T-cell (primary cell): Measurements from ENCODE around the gene OR9A4. TPM values are rescaled to one million over a fixed set of nuclear protein-coding genes. Genes with fewer than 3 reads are reported as not detected.
"Not testable (repeated sequence)": the region's sequence is repeated elsewhere in the genome, so short reads cannot be mapped to it uniquely, and the experiment has no call there.

Experiments
- ATAC-seq, 4 experiments: fragments of 200-7000 bp in 3 of 4; fragments of 150-1000 bp in 1 of 4; cut with Tn5 transposase; replicated peaks in 1 of 4; 1 replicate in 3 of 4; 2 replicates in 1 of 4; pipeline ENCODE4 v1.10.0; 2021; ENCODE audit warnings: moderate library complexity in 3 of 4, mild to moderate bottlenecking in 2 of 4, moderate number of reproducible peaks in 1 of 4
- CTCF ChIA-PET, 2 donors: fragments of 300-600 bp; sonication (Branson Sonifier 250); formaldehyde crosslinking; loops; one replicate each; lab custom pipeline; 2022; ENCODE audit warnings: antibody characterized with exemption in 2 of 2; lab: Charles Lee
- POLR2A ChIA-PET, 2 donors: fragments of 300-600 bp; sonication (Branson Sonifier 250); formaldehyde crosslinking; loops; one replicate each; lab custom pipeline; 2022; ENCODE audit warnings: antibody characterized with exemption in 2 of 2; lab: Charles Lee
- DNase-seq, 35 experiments: peaks; one replicate each; pipeline versions ENCODE4 v3.0.0 to v3.0.0-alpha.2; 2013 to 2023
- H3K27ac ChIP-seq: one replicate; pipeline ENCODE4 v1.5.1; 2013; ENCODE audit warnings: low read length
- H3K27me3 ChIP-seq, 2 experiments: replicated peaks in 1 of 2; 1 replicate in 1 of 2; 2 replicates in 1 of 2; pipeline versions ENCODE4 v1.6.1 to v1.7.0; 2013; ENCODE audit warnings: low read length in 1 of 2, mixed read lengths in 1 of 2; ENCODE audit not compliant: control insufficient read depth in 2 of 2, insufficient read depth in 2 of 2; ENCODE audit errors: extremely low read depth in 1 of 2
- H3K36me3 ChIP-seq, 2 donors: 1 replicate in 1 of 2; 2 replicates in 1 of 2; pipeline versions ENCODE4 v1.6.1 to v1.7.0; 2013; ENCODE audit warnings: low read length in 1 of 2; ENCODE audit not compliant: control insufficient read depth in 2 of 2, insufficient read depth in 1 of 2; ENCODE audit errors: extremely low read depth in 1 of 2
- H3K4me1 ChIP-seq, 2 experiments: 1 replicate in 1 of 2; 2 replicates in 1 of 2; pipeline versions ENCODE4 v1.6.1 to v1.7.0; 2013; ENCODE audit warnings: low read length in 2 of 2, mixed read lengths in 1 of 2; ENCODE audit not compliant: insufficient read depth in 2 of 2, control insufficient read depth in 1 of 2; ENCODE audit errors: extremely low read depth in 1 of 2
- H3K4me3 ChIP-seq, 2 donors: 1 replicate in 1 of 2; 2 replicates in 1 of 2; pipeline versions ENCODE4 v1.5.1 to v1.7.0; 2013; ENCODE audit warnings: mild to moderate bottlenecking in 2 of 2, low read length in 1 of 2, moderate library complexity in 1 of 2; ENCODE audit not compliant: control insufficient read depth in 1 of 2; ENCODE audit errors: extremely low read depth in 1 of 2
- H3K9me3 ChIP-seq: 2 replicates; pipeline ENCODE4 v1.7.0; 2013
- H3K27ac Mint-ChIP-seq, 2 donors: one replicate each; pipeline ENCODE4 v1.8.0; 2020 to 2021; ENCODE audit warnings: mild to moderate bottlenecking in 2 of 2, mixed read lengths in 2 of 2
- H3K27me3 Mint-ChIP-seq, 2 donors: one replicate each; pipeline ENCODE4 v1.8.0; 2021 to 2022; ENCODE audit warnings: mixed read lengths in 2 of 2
- H3K36me3 Mint-ChIP-seq: one replicate; pipeline ENCODE4 v1.8.0; 2021; ENCODE audit warnings: mixed read lengths
- H3K4me1 Mint-ChIP-seq, 3 donors: one replicate each; pipeline ENCODE4 v1.8.0; 2020 to 2022; ENCODE audit warnings: mixed read lengths in 3 of 3, mild to moderate bottlenecking in 1 of 3
- H3K4me3 Mint-ChIP-seq, 3 donors: one replicate each; pipeline ENCODE4 v1.8.0; 2020 to 2022; ENCODE audit warnings: mild to moderate bottlenecking in 3 of 3, mixed read lengths in 3 of 3, moderate library complexity in 3 of 3
- H3K9me3 Mint-ChIP-seq, 3 donors: one replicate each; pipeline ENCODE4 v1.8.0; 2020 to 2022; ENCODE audit warnings: mixed read lengths in 3 of 3
- WGBS: methylation state at CpG from one replicate; pipeline ENCODE4 v1.1.5; 2013; ENCODE audit warnings: missing lambda C conversion rate; ENCODE audit not compliant: insufficient coverage; 5-methylcytosine and 5-hydroxymethylcytosine counted together
- total RNA-seq, 35 experiments: library from RNA in 6 of 35; stranded (reverse) in 6 of 35; fragments of 120-200 nt in 1 of 35; gene quantifications; one replicate each; pipeline versions ENCODE4 v1.2.1 to v1.2.4 and lab custom pipeline; 2013 to 2026

The OR9A4 gene
- total RNA-seq, 5 donors from 2014 or later (not counting 1 experiment from before 2014, with no cell fraction given): not detected

DNA sequence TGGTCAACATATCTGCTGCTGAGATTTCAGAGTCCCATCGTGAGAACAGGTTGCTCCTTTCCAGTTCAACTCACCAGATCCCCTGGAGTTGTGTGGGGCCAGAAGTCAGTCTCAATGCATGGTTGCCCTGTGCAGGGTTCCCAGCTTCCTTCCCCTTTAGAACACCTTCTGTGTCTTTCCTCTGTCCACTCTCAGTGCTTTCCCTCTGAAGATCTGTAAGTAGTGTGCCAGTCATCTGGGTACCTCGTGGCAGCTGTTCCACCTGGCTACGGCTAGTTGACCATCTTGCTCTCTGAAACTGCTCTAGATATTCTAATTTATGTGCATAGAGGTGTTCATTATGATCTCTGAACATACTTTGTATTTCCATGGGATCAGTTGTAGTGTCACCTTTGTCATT, 38.8 kb upstream of the OR9A4 start:
- Histone ChIP-seq H3K27me3 (peaks cover 0 to 5% of the 10 kb centered on the region in 2 experiments), H3K36me3 (no peaks in the 10 kb centered on the region), H3K4me1 (no peaks in the 10 kb centered on the region), H3K27ac (no peak overlapping the region), H3K9me3 (no peaks in the 10 kb centered on the region), H3K4me3 (no peak overlapping the region)
- POLR2A ChIA-PET: no interaction called here
- WGBS: 100% methylated on average over 1 of the region's 3 CpGs
- Mint-ChIP-seq H3K27ac (no peak overlapping the region), H3K9me3 (peaks cover 0 to 8% (median 3%) of the 10 kb centered on the region in 3 donors), H3K4me1 (no peaks in the 10 kb centered on the region), H3K36me3 (no peaks in the 10 kb centered on the region), H3K4me3 (no peak overlapping the region), H3K27me3 (peaks cover 0 to 2% of the 10 kb centered on the region in 2 donors)
- DNase-seq (no peak), ATAC-seq (no peak)
- CTCF ChIA-PET: no interaction called here

DNA sequence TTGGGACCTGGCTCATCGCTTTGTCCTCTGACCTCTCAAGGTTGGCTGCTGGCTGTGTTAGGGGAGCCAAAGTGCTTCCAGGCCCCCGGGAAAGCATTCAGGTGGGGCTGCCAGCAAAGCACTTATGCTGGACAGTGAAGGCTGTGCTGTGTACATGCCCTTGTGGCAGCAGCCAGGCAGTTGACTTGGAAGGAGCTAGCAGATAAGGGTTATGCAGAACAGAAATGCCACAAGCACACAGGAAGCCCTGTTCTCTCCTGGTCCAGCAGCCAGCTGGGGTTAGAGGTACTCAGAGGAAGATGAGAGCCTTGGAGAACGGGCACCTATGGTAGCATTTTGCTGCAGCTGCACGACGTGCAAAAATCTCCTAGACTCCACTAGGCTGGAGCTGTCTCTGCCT, 35.2 kb upstream of the OR9A4 start:
- Histone ChIP-seq H3K4me3 (no peak overlapping the region), H3K27ac (no peak overlapping the region), H3K27me3 (peaks cover 0 to 5% of the 10 kb centered on the region in 2 experiments), H3K36me3 (no peaks in the 10 kb centered on the region), H3K9me3 (no peaks in the 10 kb centered on the region), H3K4me1 (no peaks in the 10 kb centered on the region)
- Mint-ChIP-seq H3K27me3 (peaks cover 0 to 2% of the 10 kb centered on the region in 2 donors), H3K36me3 (no peaks in the 10 kb centered on the region), H3K4me1 (no peaks in the 10 kb centered on the region), H3K4me3 (no peak overlapping the region), H3K9me3 (peaks cover 0 to 7% (median 3%) of the 10 kb centered on the region in 3 donors), H3K27ac (no peak overlapping the region)
- ATAC-seq (no peak), DNase-seq (no peak)
- WGBS: 65% methylated on average over 5 of the region's 5 CpGs
- ChIA-PET POLR2A (no interaction called here), CTCF (no interaction called here)

DNA sequence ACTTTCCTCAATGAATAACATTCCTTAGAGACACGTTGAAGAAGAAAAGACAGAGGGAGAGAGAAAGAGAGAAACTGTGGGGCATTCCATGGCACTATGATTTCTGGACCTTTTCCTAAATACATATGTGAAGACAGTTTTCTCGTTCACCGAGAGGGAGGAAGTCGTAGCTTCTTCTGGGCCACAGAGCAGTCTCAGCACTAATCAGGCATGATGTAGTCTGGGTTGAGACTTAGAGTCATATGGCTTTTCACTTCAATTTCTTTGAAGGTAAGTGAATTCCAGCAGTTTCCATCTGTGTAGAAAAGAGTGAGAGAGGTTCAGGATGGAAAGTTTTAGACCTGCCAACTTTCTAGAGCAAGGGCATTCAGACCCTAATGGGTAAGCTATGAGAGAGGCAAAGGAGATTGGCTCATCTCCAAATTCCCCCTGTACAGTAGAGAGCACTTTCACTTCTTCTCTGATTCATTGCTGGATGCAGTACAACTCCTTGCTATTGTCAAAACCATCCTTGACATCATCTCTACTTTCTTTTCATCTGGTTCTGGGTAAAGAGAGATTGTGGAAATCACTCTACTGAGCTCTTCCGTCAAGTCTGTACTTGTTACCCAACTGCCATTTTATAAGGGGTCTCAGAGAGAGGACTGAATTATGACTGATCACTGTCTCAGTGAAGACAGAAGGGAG, 31.5 kb upstream of the OR9A4 start:
- no peaks in the 10 kb centered on the region for H3K36me3 Mint-ChIP-seq
- Histone ChIP-seq H3K4me1 (no peaks in the 10 kb centered on the region), H3K9me3 (no peaks in the 10 kb centered on the region), H3K4me3 (no peak overlapping the region), H3K27me3 (peaks cover 0 to 3% of the 10 kb centered on the region in 2 experiments), H3K27ac (no peak overlapping the region), H3K36me3 (no peaks in the 10 kb centered on the region)
- DNase-seq (no peak), ATAC-seq (no peak)
- CTCF ChIA-PET: no interaction called here
- H3K9me3 Mint-ChIP-seq: no peaks in the 10 kb centered on the region
- H3K27ac Mint-ChIP-seq: no peak overlapping the region
- peaks cover 2 to 4% of the 10 kb centered on the region in 2 donors for H3K27me3 Mint-ChIP-seq
- no peak overlapping the region for H3K4me3 Mint-ChIP-seq
- 83% methylated on average over 1 of the region's 5 CpGs for WGBS
- POLR2A ChIA-PET: no interaction called here
- no peaks in the 10 kb centered on the region for H3K4me1 Mint-ChIP-seq

DNA sequence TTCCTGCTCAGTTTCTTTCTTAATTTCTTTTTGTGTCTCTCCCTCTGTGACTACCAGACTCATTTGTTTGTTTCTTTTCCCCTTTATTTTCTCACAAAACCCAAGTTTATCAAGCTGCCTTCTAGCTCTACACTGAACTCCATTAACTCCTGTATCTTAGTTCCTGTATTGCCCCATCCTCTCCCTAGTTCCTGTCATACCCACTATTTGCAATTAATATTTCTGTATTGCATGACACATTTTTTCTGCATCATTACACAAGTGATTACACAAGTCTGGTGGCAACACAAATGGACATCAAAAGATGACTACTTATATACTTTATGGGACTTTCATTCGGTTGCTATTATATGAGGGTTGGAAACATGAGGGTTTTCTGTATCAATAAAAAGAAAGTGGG, 26.9 kb upstream of the OR9A4 start:
- Mint-ChIP-seq H3K36me3 (no peaks in the 10 kb centered on the region), H3K27me3 (peaks cover 2 to 4% of the 10 kb centered on the region in 2 donors), H3K4me1 (no peaks in the 10 kb centered on the region), H3K9me3 (no peaks in the 10 kb centered on the region), H3K4me3 (no peak overlapping the region), H3K27ac (no peak overlapping the region)
- POLR2A ChIA-PET: no interaction called here
- no peaks in the 10 kb centered on the region for H3K4me1 ChIP-seq
- no peak overlapping the region for H3K4me3 ChIP-seq
- no peaks in the 10 kb centered on the region for H3K27me3 ChIP-seq
- no peaks in the 10 kb centered on the region for H3K36me3 ChIP-seq
- CTCF ChIA-PET: no interaction called here
- no peak overlapping the region for H3K27ac ChIP-seq
- ATAC-seq: no peak
- H3K9me3 ChIP-seq: no peaks in the 10 kb centered on the region
- WGBS: no CpG with 5 or more reads among the region's 1 CpG
- DNase-seq: no peak

DNA sequence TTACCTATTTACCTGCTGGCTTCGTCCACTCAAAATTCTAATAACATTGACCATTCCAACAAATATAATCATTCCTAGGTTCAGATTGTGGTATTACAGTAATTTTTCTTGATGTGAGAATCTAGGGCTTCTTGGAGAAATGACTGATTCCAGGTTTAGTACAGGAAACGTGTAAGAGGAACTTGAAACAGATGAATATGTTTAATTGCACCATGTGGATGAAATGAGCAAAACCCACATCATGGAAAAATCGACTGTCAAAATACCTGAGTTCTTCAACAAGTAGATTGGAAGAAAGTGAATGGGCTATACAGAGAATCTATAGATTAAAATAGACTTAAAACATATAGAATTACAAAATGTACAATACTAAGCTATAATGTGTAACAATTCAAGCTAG, 24.9 kb upstream of the OR9A4 start:
- ChIA-PET POLR2A (no interaction called here), CTCF (no interaction called here)
- no peak overlapping the region for H3K4me3 Mint-ChIP-seq
- H3K9me3 Mint-ChIP-seq: no peaks in the 10 kb centered on the region
- DNase-seq: no peak
- H3K36me3 Mint-ChIP-seq: no peaks in the 10 kb centered on the region
- Histone ChIP-seq H3K4me1 (no peaks in the 10 kb centered on the region), H3K9me3 (no peaks in the 10 kb centered on the region), H3K4me3 (no peak overlapping the region), H3K27ac (no peak overlapping the region), H3K27me3 (no peaks in the 10 kb centered on the region), H3K36me3 (no peaks in the 10 kb centered on the region)
- no peak for ATAC-seq
- H3K27ac Mint-ChIP-seq: no peak overlapping the region
- 50% methylated on average over 1 of the region's 3 CpGs for WGBS
- H3K4me1 Mint-ChIP-seq: no peaks in the 10 kb centered on the region
- H3K27me3 Mint-ChIP-seq: peaks cover 2 to 4% of the 10 kb centered on the region in 2 donors

DNA sequence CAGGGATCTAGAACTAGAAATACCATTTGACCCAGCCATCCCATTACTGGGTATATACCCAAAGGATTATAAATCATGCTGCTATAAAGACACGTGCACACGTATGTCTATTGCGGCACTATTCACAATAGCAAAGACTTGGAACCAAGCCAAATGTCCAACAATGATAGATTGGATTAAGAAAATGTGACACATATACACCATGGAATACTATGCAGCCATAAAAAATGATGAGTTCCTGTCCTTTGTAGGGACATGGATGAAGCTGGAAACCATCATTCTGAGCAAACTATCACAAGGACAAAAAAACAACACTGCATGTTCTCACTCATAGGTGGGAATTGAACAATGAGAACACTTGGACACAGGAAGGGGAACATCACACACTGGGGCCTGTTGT, 16.8 kb upstream of the OR9A4 start:
- CTCF ChIA-PET, H3K27ac Mint-ChIP-seq, ATAC-seq: not testable (repeated sequence)

More for the DNA sequence above, 16.8 kb upstream of the OR9A4 start:
- POLR2A ChIA-PET, H3K4me1 ChIP-seq, H3K9me3 ChIP-seq, H3K27ac ChIP-seq, DNase-seq, H3K36me3 Mint-ChIP-seq, H3K4me3 ChIP-seq, H3K4me3 Mint-ChIP-seq, H3K27me3 Mint-ChIP-seq, H3K36me3 ChIP-seq, H3K9me3 Mint-ChIP-seq, H3K27me3 ChIP-seq, H3K4me1 Mint-ChIP-seq: not testable (repeated sequence)
- no CpG with 5 or more reads among the region's 3 CpGs for WGBS
